Measurements from ENCODE around the gene MAX.

The MAX gene

DNA sequence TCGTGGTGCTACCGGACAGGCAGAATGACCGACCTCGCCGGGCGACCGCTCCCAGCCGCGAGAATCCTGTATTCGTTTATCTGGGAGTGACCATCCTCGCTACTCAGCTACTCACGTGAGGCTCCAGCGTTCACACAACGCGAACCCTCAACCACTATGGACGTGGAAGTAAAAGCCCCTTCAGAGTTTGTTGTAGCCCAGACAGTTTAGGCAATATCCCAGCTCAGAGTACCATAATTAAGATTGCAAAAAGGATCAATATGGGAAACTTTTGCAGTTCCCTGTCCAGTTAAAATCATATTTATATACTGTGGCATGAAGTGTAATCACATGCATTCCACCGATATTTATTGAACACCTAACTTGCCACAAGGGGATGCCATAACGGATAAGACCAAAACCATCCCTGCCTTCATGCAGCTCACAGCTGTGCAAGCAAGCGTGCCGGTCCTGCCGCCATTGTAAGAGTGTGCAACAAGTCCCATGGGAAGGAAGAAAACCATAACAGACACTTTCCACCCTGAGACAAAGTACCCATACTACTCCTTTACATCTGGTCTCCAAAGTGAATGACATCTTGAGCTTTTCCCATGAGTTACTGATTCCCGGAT is 938 bp upstream of the MAX start:
- Histone ChIP-seq H3K4me1 (ENCODE audit: control insufficient read depth in 1 of 2, insufficient read depth in 1 of 2, low read depth in 1 of 2, low read length in 1 of 2) (peaks cover 38 to 40% of the 10 kb centered on the region in 2 experiments), H3K27me3 (no peaks in the 10 kb centered on the region), H3K4me3 (ENCODE audit: low read depth in 1 of 2, low read length in 1 of 2) (peak overlapping the region; percentile 70 to 89), H3K36me3 (no peaks in the 10 kb centered on the region), H3K9me3 (no peaks in the 10 kb centered on the region), H3K27ac (peak overlapping the region; percentile 88)
- TF ChIP-seq, protein P1, sequence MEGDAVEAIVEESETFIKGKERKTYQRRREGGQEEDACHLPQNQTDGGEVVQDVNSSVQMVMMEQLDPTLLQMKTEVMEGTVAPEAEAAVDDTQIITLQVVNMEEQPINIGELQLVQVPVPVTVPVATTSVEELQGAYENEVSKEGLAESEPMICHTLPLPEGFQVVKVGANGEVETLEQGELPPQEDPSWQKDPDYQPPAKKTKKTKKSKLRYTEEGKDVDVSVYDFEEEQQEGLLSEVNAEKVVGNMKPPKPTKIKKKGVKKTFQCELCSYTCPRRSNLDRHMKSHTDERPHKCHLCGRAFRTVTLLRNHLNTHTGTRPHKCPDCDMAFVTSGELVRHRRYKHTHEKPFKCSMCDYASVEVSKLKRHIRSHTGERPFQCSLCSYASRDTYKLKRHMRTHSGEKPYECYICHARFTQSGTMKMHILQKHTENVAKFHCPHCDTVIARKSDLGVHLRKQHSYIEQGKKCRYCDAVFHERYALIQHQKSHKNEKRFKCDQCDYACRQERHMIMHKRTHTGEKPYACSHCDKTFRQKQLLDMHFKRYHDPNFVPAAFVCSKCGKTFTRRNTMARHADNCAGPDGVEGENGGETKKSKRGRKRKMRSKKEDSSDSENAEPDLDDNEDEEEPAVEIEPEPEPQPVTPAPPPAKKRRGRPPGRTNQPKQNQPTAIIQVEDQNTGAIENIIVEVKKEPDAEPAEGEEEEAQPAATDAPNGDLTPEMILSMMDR (IDR thresholded peaks at IDR 0.05) = no peak

DNA sequence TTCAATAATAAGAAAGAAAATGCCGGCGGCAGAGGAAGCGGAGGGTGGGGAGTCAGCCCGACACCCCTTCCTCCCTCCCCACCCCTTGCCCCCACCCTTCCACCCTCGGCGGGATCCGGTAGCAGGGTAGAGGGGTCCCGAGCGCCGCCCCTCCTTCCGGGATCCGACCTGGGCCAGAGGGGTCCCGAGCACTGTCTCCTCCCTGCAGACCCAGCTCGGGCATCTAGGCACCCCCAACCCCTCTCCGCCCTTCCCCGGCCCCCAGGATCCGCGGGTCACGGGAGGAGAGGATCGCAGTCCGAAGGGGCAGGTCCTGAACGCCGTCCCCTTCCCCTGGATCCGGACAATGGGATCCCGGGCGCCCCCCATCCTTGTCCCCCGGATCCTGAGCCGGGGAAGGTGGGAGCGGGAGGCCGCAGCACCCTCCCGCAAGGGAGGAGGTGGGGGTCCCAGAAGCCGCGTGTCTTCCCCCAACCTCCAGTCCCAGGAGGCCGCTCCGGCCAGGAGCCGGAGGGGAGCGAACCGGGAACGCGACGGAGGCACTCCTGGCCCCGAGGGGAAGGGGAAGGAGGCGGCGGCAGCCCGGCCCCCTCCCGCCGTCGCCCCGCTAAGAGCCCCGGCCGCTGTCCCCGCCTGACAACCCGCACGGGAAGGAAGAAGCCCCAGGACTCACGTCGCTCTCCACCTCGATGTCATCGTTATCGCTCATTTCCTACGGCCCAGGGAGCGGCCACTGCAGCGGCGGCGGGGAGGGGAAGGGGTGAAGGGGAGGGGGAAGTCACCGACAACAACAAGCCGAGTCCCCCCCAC is 481 bp downstream of the MAX start:
- no peaks in the 10 kb centered on the region for H3K9me3 ChIP-seq
- peak overlapping the region; percentile 70 to 89 for H3K4me3 ChIP-seq (ENCODE audit: low read depth in 1 of 2, low read length in 1 of 2)
- peaks cover 52 to 54% of the 10 kb centered on the region in 2 experiments for H3K4me1 ChIP-seq (ENCODE audit: control insufficient read depth in 1 of 2, insufficient read depth in 1 of 2, low read depth in 1 of 2, low read length in 1 of 2)
- peak overlapping the region; percentile 88 for H3K27ac ChIP-seq
- H3K36me3 ChIP-seq = peaks cover 5% of the 10 kb centered on the region
- TF ChIP-seq, protein P1 (IDR thresholded peaks at IDR 0.05) = no peak
- H3K27me3 ChIP-seq = no peaks in the 10 kb centered on the region

DNA sequence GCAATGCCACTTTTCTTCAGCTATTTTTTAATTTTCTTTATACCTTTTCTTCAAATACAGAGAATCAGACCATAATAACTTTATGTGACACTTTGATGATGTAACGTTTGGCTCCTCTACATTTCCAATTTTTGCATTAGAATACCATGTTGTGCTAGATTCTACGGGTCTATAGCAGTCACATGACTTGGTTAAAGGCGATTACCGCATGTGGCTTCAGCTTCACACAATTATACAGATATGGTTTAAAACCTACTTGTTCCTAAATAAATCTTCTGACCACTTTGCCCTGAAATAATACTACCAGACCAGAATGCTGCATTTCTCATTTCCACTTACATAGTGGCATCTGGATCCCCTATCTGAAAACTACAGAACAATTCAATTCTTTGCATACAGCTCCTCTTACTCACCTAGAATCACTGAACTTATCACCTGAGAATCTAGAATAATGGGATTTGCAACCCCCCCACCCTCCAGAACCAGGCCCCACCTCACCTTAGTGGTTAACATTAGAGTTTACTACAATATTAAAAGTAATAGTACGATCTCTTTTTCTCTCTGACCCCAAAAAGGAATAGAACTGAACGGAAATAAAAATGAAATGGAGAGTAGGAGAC is 1.3 kb downstream of the MAX start:
- Histone ChIP-seq H3K36me3 (peaks cover 10% of the 10 kb centered on the region), H3K4me1 (ENCODE audit: control insufficient read depth in 1 of 2, insufficient read depth in 1 of 2, low read depth in 1 of 2, low read length in 1 of 2) (peaks cover 60 to 62% of the 10 kb centered on the region in 2 experiments), H3K9me3 (no peaks in the 10 kb centered on the region), H3K4me3 (ENCODE audit: low read depth in 1 of 2, low read length in 1 of 2) (peak overlapping the region; percentile 70 to 89), H3K27me3 (no peaks in the 10 kb centered on the region), H3K27ac (peak overlapping the region; percentile 88)
- TF ChIP-seq, protein P1 (IDR thresholded peaks at IDR 0.05) = no peak

DNA sequence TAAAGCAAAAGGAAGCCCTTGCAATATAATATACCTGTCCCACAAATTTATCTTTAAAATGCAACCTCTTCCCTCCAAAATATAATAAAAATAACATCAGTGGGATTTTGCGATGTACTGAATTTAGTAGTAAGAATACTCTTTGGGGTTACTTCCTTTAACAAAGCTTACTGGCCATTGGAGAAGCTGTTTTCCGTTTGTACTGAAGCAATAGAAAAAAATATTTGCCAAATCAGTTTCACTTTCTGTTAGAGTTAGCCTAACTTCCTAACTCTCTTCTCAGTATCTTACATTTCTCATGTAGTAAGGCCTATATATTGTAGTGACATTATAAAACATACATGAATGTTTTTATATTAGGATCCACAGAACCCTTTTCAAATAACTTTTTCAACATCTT is 3.7 kb downstream of the MAX start:
- Histone ChIP-seq H3K27me3 (no peaks in the 10 kb centered on the region), H3K4me3 (ENCODE audit: low read depth in 1 of 2, low read length in 1 of 2) (peak overlapping the region; percentile 44 to 56), H3K36me3 (peaks cover 29% of the 10 kb centered on the region), H3K27ac (peak overlapping the region; percentile 88), H3K9me3 (no peaks in the 10 kb centered on the region), H3K4me1 (ENCODE audit: control insufficient read depth in 1 of 2, insufficient read depth in 1 of 2, low read depth in 1 of 2, low read length in 1 of 2) (peaks cover 75 to 82% of the 10 kb centered on the region in 2 experiments)
- TF ChIP-seq, protein P1 (IDR thresholded peaks at IDR 0.05) = no peak

DNA sequence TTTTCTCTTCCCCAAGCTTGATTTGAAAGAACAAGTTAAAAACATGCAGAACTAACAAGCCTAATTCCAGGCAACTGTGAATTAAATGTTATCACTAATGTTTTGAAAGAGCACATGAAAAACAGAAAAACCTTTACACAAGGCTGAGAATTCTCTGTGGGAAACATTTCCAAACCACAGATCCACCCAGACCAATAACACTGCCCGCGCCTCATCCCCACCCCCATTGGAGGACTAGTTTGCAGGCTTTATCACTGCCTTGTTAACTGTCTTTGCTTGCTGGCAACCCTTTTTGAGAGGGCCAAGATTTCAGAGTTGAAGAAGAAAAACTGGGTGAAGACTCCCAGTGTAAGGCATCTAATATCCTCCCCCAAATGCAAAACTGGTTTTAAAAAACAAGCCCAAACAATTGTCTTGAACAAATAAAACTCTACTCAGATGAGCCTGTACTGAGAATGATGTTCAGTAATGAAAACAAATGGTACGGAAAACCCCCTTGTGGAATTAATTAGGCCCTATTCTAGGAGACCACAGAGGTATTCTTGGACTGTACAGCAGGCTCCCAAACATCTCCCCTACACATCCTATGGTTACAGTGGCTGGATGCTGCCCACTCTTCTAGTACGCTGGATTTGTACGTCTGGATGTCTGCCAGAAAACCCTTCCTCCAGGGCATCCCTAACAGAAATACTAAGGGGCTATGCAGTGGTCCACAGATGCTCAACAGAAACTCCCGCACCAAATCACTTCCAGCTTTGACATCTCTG is 5.8 kb downstream of the MAX start:
- Histone ChIP-seq H3K36me3 (peaks cover 50% of the 10 kb centered on the region), H3K4me3 (ENCODE audit: low read depth in 1 of 2, low read length in 1 of 2) (no peak overlapping the region)

More for the DNA sequence above, 5.8 kb downstream of the MAX start:
- Histone ChIP-seq H3K4me1 (ENCODE audit: control insufficient read depth in 1 of 2, insufficient read depth in 1 of 2, low read depth in 1 of 2, low read length in 1 of 2) (peaks cover 67 to 75% of the 10 kb centered on the region in 2 experiments), H3K27ac (peak overlapping the region; percentile 88), H3K27me3 (no peaks in the 10 kb centered on the region), H3K9me3 (no peaks in the 10 kb centered on the region)
- TF ChIP-seq, protein P1 (IDR thresholded peaks at IDR 0.05) = no peak

All from neutrophil (primary cell).